Fibroblast of villous mesenchyme (primary cell): Measurements from ENCODE around the gene BSDC1. TPM values are rescaled to one million over a fixed set of nuclear protein-coding genes. Genes with fewer than 3 reads are reported as not detected.

Source experiments
- DNase-seq: peaks from one replicate; pipeline ENCODE4 v3.0.0-alpha.2; 2010; ENCODE audit warnings: low read depth
- H3K4me3 ChIP-seq: 2 replicates; pipeline ENCODE4 v1.5.1; 2011; ENCODE audit warnings: low read depth, mild to moderate bottlenecking, low read length
- CTCF ChIP-seq: IDR thresholded peaks from 2 replicates; pipeline ENCODE4 v1.5.1; 2012; ENCODE audit warnings: low read depth, mild to moderate bottlenecking, low read length; ENCODE audit not compliant: insufficient read depth
- total RNA-seq: library from RNA; depleted of rRNA; stranded (reverse); fragments of >200 nt; gene quantifications from 2 replicates; pipeline ENCODE4 v1.2.3, GENCODE V29; 2012

BSDC1 gene
- total RNA-seq, 1 donor, result 76.4 TPM

GRCh38 chr1:32318127-32318869 is 75.9 kb downstream of the BSDC1 start:
- DNase-seq, result no peak
- H3K4me3 ChIP-seq, result no peak overlapping the region
- TF ChIP-seq CTCF, result no peak

GRCh38 chr1:32316903-32317277 is 77.4 kb downstream of the BSDC1 start:
- no peak for TF ChIP-seq CTCF
- H3K4me3 ChIP-seq, result no peak overlapping the region
- DNase-seq, result no peak

Other genes with a start within 250 kb of the BSDC1 start
- 105 and 128 TPM in 2 replicates for gene TXLNA, start 214.8 kb downstream of the BSDC1 start, total RNA-seq
- gene CCDC28B, start 193.8 kb downstream of the BSDC1 start, total RNA-seq, result 22.5 and 30.3 TPM in 2 replicates
- 0.86 and 2.3 TPM in 2 replicates for gene IQCC, start 188.8 kb downstream of the BSDC1 start, total RNA-seq
- not detected in 2 replicates for gene DCDC2B, start 185.4 kb downstream of the BSDC1 start, total RNA-seq
- 21.6 and 23.8 TPM in 2 replicates for gene TMEM234, start 172.1 kb downstream of the BSDC1 start, total RNA-seq
- 264 and 280 TPM in 2 replicates for gene EIF3I, start 172.0 kb downstream of the BSDC1 start, total RNA-seq
- gene FAM167B, start 147.2 kb downstream of the BSDC1 start, total RNA-seq, result 0.97 and 5.2 TPM in 2 replicates
- gene LCK, start 143.2 kb downstream of the BSDC1 start, total RNA-seq, result 0.43 TPM in 1 of 2 replicates, not detected in the other
- gene HDAC1, start 102.4 kb downstream of the BSDC1 start, total RNA-seq, result 67.6 and 95.0 TPM in 2 replicates
- 30.9 and 32.4 TPM in 2 replicates for gene MARCKSL1, start 58.2 kb downstream of the BSDC1 start, total RNA-seq
- 1.3 TPM in 2 replicates for gene FAM229A, start 32.0 kb downstream of the BSDC1 start, total RNA-seq
- gene TSSK3, start 31.9 kb downstream of the BSDC1 start, total RNA-seq, result 0.86 and 0.97 TPM in 2 replicates
- gene ZBTB8B, start 70.6 kb upstream of the BSDC1 start, total RNA-seq, result not detected in 2 replicates
- gene ZBTB8A, start 145.0 kb upstream of the BSDC1 start, total RNA-seq, result 5.2 and 5.6 TPM in 2 replicates